ENCODE data around the gene PACSIN2. TPM values are rescaled to one million over a fixed set of nuclear protein-coding genes. Genes with fewer than 3 reads are reported as not detected.
A peak's percentile ranks its signal among the peaks of the same experiment; 100 is the strongest.

PACSIN2 gene
- total RNA-seq, 1 experiment from 2014 or later = 70.5 TPM

DNA sequence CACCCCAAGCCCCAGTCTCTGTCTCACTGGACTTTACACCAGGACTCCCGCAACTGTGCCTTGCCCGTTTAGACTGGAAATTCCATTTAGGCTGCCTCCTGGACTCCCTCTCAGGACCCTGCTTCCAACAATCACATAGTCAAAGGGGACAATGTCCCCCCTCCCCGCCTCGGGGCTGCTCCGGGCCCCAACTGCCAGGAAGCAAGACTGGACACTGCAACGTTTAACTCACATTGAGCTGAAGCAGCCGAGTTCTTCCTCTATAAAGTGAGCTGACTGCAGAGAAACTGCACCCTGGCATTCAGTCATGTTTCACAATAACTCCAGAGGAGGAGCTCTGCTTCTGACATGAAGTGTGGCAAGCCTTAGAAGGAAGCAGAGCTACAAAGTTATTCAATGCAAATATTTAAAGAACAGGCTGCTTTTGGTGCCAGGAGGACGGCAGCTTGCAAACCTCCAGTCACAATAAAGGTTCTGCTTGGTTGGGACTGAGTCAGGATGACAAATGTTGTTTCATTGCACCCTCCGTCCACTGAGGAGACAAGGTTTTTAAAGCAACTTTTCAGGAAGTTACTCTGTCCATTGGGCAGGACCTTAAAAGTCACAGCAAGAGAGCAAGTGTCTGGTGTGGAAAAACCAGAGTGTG lies 19.9 kb downstream of the PACSIN2 start:
- no peaks in the 10 kb centered on the region for H3K27me3 Mint-ChIP-seq (ENCODE audit: low read depth)
- ATAC-seq (no peak), DNase-seq (ENCODE audit: low spot score) (no peak)
- ChIA-PET POLR2A (no interaction called here), CTCF (interaction anchor here (0.6 to 1.3 kb wide), 3 partner anchors 94 to 175 kb away, joined by 3 read pairs; no protein-coding TSS in a partner anchor)
- peaks cover 49% of the 10 kb centered on the region for H3K4me1 Mint-ChIP-seq
- H3K27ac Mint-ChIP-seq = peak overlapping the region; percentile 76
- H3K36me3 Mint-ChIP-seq = peaks cover 16% of the 10 kb centered on the region
- TF ChIP-seq ZNF416 (CRISPR knock-in tag; IDR thresholded peaks at IDR 0.05) (no peak), MYBL2 (CRISPR knock-in tag; IDR thresholded peaks at IDR 0.05) (no peak), GABPB1 (CRISPR knock-in tag; IDR thresholded peaks at IDR 0.05) (peak; percentile 58)
- no peak overlapping the region for H3K4me3 Mint-ChIP-seq
- H3K9me3 Mint-ChIP-seq = peaks cover 13% of the 10 kb centered on the region

DNA sequence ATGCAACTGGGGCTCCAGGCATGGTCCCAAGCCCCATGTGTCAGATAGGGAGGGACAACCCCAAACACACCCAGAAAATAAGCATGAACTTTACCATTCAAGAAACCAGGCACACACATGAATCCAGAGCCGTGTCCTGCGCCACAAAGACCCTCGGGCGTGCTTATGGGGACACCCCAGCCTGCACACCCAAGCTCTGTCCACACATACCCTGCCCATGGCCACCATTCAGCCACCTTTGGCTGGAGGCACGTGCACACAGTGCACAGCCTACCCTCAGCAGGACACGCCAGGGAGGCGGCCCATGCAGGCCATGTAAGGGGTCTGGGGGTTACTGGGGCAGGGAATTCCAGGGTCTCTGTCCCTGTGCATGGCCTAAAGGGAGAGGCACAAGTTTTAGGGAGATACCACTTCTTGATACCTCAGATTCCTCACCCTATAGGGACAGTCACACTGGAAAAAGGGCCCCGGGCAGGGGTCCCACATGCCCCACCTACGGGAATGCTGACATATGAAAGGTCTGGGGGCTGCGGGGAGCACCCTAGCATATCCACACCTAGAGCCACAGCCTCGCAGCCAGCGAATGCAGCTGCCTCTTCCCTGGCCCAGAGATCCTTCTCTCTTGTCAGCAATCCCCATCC lies 20.6 kb downstream of the PACSIN2 start:
- ChIA-PET POLR2A (no interaction called here), CTCF (interaction anchor here (0.6 to 1.3 kb wide), 4 partner anchors 94 to 174 kb away, joined by 3 read pairs; no protein-coding TSS in a partner anchor)
- H3K4me1 Mint-ChIP-seq = peaks cover 47% of the 10 kb centered on the region
- peak overlapping the region; percentile 20; the same call in 1 of the 2 replicates for H3K27ac Mint-ChIP-seq
- H3K36me3 Mint-ChIP-seq = peaks cover 14% of the 10 kb centered on the region
- no peak overlapping the region for H3K4me3 Mint-ChIP-seq
- H3K27me3 Mint-ChIP-seq (ENCODE audit: low read depth) = no peaks in the 10 kb centered on the region
- TF ChIP-seq, protein P1, sequence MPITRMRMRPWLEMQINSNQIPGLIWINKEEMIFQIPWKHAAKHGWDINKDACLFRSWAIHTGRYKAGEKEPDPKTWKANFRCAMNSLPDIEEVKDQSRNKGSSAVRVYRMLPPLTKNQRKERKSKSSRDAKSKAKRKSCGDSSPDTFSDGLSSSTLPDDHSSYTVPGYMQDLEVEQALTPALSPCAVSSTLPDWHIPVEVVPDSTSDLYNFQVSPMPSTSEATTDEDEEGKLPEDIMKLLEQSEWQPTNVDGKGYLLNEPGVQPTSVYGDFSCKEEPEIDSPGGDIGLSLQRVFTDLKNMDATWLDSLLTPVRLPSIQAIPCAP (CRISPR knock-in tag; IDR thresholded peaks at IDR 0.05) = no peak
- TF ChIP-seq ELF4 (CRISPR knock-in tag; IDR thresholded peaks at IDR 0.05; ENCODE audit: low read depth) (no peak), GTF2I (CRISPR knock-in tag; conservative IDR thresholded peaks at IDR 0.05) (no peak), ZNF317 (CRISPR knock-in tag; IDR thresholded peaks at IDR 0.05; ENCODE audit: borderline replicate concordance, low read depth) (no peak), TP53 (CRISPR knock-in tag; IDR thresholded peaks at IDR 0.05) (no peak)
- DNase-seq (ENCODE audit: low spot score) (no peak), ATAC-seq (no peak)
- H3K9me3 Mint-ChIP-seq = peaks cover 11% of the 10 kb centered on the region

DNA sequence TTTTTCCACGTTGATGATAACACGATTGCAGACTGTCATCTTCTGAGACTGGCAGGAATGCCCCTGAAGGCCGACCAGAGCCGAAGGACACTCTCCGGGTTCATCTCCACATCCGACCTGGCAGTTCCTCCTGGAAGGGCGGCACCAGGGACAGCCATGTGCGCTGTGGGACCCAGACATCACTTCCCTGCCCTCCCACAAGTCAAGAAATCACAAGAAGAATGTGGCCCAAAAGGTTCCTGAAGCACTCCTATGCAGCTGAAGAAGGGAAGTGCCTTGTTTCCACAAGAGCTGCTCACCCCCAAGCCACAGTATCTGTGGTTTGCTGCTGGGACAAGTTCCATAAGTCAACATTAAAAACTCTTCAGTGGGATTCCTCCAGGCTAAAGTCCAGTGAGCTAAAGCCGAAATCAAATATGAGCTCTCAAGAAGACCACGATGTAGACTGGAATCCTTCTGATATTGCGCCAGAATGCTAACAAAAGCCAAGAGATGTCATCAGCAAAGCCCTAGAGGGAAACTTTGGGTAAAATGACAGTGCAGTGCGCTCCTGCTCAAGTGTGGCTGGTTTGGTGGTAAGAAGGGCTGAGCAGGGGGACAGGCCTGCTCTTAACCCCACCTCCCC lies 21.2 kb downstream of the PACSIN2 start:
- DNase-seq (ENCODE audit: low spot score) (no peak), ATAC-seq (no peak)
- peak; percentile 97 for TF ChIP-seq GABPB1 (CRISPR knock-in tag; IDR thresholded peaks at IDR 0.05)
- TF ChIP-seq, protein P2, sequence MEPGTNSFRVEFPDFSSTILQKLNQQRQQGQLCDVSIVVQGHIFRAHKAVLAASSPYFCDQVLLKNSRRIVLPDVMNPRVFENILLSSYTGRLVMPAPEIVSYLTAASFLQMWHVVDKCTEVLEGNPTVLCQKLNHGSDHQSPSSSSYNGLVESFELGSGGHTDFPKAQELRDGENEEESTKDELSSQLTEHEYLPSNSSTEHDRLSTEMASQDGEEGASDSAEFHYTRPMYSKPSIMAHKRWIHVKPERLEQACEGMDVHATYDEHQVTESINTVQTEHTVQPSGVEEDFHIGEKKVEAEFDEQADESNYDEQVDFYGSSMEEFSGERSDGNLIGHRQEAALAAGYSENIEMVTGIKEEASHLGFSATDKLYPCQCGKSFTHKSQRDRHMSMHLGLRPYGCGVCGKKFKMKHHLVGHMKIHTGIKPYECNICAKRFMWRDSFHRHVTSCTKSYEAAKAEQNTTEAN (CRISPR knock-in tag; IDR thresholded peaks at IDR 0.05) = no peak
- Mint-ChIP-seq H3K36me3 (peaks cover 7% of the 10 kb centered on the region), H3K9me3 (peaks cover 4% of the 10 kb centered on the region), H3K4me1 (peaks cover 42% of the 10 kb centered on the region), H3K27ac (peak overlapping the region; percentile 67), H3K4me3 (no peak overlapping the region), H3K27me3 (ENCODE audit: low read depth) (no peaks in the 10 kb centered on the region)
- ChIA-PET CTCF (interaction anchor here (0.9 kb wide), 1 partner anchor 126 kb away, joined by 3 read pairs; no protein-coding TSS in a partner anchor), POLR2A (no interaction called here)

DNA sequence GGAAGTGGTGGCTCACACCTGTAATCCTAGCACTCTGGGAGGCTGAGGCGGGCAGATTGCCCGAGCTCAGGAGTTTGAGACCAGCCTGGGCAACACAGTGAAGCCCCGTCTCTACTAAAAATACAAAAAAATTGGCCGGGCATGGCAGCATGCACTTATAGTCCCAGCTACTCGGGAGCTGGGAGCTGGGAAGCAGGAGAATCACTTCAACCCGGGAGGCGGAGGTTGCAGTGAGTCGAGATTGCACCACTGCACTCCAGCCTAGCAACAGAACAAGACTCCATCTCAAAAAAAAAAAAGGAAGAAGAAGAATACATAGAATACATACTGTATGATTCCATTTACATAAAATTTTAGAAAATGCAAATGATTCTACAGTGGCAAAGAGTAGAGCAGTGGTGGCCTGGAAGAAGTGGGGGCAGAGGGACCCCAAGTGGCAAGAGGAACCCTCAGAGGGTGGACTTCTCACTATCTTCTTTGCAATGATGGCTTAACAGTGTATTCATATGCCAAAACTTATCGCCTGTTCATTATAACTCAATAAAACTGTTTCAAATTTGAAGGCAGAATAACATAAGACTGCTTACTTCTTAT lies 22.0 kb downstream of the PACSIN2 start:
- ATAC-seq (no peak), DNase-seq (ENCODE audit: low spot score) (no peak)
- Mint-ChIP-seq H3K4me3 (no peak overlapping the region), H3K4me1 (peaks cover 42% of the 10 kb centered on the region), H3K27ac (no peak overlapping the region), H3K27me3 (ENCODE audit: low read depth) (no peaks in the 10 kb centered on the region), H3K36me3 (no peaks in the 10 kb centered on the region), H3K9me3 (no peaks in the 10 kb centered on the region)
- TF ChIP-seq SMAD3 (CRISPR knock-in tag; IDR thresholded peaks at IDR 0.05; ENCODE audit: borderline replicate concordance) = no peak
- no peak for TF ChIP-seq ZNF232 (CRISPR knock-in tag; IDR thresholded peaks at IDR 0.05)
- TF ChIP-seq, protein P3, sequence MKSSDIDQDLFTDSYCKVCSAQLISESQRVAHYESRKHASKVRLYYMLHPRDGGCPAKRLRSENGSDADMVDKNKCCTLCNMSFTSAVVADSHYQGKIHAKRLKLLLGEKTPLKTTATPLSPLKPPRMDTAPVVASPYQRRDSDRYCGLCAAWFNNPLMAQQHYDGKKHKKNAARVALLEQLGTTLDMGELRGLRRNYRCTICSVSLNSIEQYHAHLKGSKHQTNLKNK (CRISPR knock-in tag; IDR thresholded peaks at IDR 0.05) = no peak
- no peak for TF ChIP-seq ATF1 (CRISPR knock-in tag; IDR thresholded peaks at IDR 0.05)
- TF ChIP-seq, protein P2 (CRISPR knock-in tag; IDR thresholded peaks at IDR 0.05) = no peak
- TF ChIP-seq, protein P4, sequence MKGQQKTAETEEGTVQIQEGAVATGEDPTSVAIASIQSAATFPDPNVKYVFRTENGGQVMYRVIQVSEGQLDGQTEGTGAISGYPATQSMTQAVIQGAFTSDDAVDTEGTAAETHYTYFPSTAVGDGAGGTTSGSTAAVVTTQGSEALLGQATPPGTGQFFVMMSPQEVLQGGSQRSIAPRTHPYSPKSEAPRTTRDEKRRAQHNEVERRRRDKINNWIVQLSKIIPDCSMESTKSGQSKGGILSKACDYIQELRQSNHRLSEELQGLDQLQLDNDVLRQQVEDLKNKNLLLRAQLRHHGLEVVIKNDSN (CRISPR knock-in tag; IDR thresholded peaks at IDR 0.05) = no peak
- TF ChIP-seq, protein P5, sequence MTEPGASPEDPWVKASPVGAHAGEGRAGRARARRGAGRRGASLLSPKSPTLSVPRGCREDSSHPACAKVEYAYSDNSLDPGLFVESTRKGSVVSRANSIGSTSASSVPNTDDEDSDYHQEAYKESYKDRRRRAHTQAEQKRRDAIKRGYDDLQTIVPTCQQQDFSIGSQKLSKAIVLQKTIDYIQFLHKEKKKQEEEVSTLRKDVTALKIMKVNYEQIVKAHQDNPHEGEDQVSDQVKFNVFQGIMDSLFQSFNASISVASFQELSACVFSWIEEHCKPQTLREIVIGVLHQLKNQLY (CRISPR knock-in tag; IDR thresholded peaks at IDR 0.05) = no peak
- TF ChIP-seq, protein P6, sequence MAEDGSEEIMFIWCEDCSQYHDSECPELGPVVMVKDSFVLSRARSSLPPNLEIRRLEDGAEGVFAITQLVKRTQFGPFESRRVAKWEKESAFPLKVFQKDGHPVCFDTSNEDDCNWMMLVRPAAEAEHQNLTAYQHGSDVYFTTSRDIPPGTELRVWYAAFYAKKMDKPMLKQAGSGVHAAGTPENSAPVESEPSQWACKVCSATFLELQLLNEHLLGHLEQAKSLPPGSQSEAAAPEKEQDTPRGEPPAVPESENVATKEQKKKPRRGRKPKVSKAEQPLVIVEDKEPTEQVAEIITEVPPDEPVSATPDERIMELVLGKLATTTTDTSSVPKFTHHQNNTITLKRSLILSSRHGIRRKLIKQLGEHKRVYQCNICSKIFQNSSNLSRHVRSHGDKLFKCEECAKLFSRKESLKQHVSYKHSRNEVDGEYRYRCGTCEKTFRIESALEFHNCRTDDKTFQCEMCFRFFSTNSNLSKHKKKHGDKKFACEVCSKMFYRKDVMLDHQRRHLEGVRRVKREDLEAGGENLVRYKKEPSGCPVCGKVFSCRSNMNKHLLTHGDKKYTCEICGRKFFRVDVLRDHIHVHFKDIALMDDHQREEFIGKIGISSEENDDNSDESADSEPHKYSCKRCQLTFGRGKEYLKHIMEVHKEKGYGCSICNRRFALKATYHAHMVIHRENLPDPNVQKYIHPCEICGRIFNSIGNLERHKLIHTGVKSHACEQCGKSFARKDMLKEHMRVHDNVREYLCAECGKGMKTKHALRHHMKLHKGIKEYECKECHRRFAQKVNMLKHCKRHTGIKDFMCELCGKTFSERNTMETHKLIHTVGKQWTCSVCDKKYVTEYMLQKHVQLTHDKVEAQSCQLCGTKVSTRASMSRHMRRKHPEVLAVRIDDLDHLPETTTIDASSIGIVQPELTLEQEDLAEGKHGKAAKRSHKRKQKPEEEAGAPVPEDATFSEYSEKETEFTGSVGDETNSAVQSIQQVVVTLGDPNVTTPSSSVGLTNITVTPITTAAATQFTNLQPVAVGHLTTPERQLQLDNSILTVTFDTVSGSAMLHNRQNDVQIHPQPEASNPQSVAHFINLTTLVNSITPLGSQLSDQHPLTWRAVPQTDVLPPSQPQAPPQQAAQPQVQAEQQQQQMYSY (CRISPR knock-in tag; IDR thresholded peaks at IDR 0.05) = no peak
- POLR2A ChIA-PET = no interaction called here
- CTCF ChIA-PET = no interaction called here
